Astrocyte of the cerebellum (primary cell): Measurements from ENCODE around the gene IRS2.

Experiments used
- DNase-seq: peaks from one replicate; pipeline ENCODE4 v3.0.0-alpha.2; 2011; ENCODE audit warnings: low read depth
- H3K4me3 ChIP-seq: 2 replicates; pipeline ENCODE4 v1.5.1; 2011; ENCODE audit warnings: mild to moderate bottlenecking, low read depth, low read length, moderate library complexity
- CTCF ChIP-seq: IDR thresholded peaks from 2 replicates; pipeline ENCODE4 v1.5.1; 2012; ENCODE audit warnings: low read length, low read depth, moderate library complexity, mild to moderate bottlenecking; ENCODE audit errors: missing control alignments
- in situ Hi-C: cut with HindIII; loops from 2 replicates; pipeline ENCODE4 v1.10.0; 2017; ENCODE audit warnings: low sequenced_read_pairs

IRS2 gene

GRCh38 chr13:109815651-109816050 is 29.3 kb upstream of the IRS2 start:
- no peak overlapping the region for H3K4me3 ChIP-seq
- in situ Hi-C loops, result no loop called here
- no peak for DNase-seq
- TF ChIP-seq CTCF, result no peak

- TF ChIP-seq CTCF, result no peak
- no peak for DNase-seq
- H3K4me3 ChIP-seq, result no peak overlapping the region
- in situ Hi-C loops, result no loop called here
Observed at GRCh38 chr13:109813663-109814062, 27.3 kb upstream of the IRS2 start.

- in situ Hi-C loops, result no loop called here
- no peak for DNase-seq
- H3K4me3 ChIP-seq, result no peak overlapping the region
- no peak for TF ChIP-seq CTCF
Observed at GRCh38 chr13:109812382-109812781, 26.0 kb upstream of the IRS2 start.

GRCh38 chr13:109810761-109811510 is 24.6 kb upstream of the IRS2 start:
- no peak for TF ChIP-seq CTCF
- H3K4me3 ChIP-seq, result no peak overlapping the region
- no peak for DNase-seq
- in situ Hi-C loops, result no loop called here

GRCh38 chr13:109809216-109809932 is 23.0 kb upstream of the IRS2 start:
- in situ Hi-C loops, result no loop called here
- H3K4me3 ChIP-seq, result no peak overlapping the region
- TF ChIP-seq CTCF, result no peak
- DNase-seq, result no peak

- in situ Hi-C loops, result no loop called here
- no peak for TF ChIP-seq CTCF
- no peak overlapping the region for H3K4me3 ChIP-seq
- no peak for DNase-seq
Observed at GRCh38 chr13:109807345-109807744, 21.0 kb upstream of the IRS2 start.
